Measurements from ENCODE around the gene KCNN4. TPM values are rescaled to one million over a fixed set of nuclear protein-coding genes. Genes with fewer than 3 reads are reported as not detected.
A peak's percentile ranks its signal among the peaks of the same experiment; 100 is the strongest.

KCNN4 gene
- total RNA-seq, 2 experiments from 2014 or later: 28.8 to 31.9 TPM

GRCh38 chr19:43759515-43759914, 21.3 kb downstream of the KCNN4 start:
- Mint-ChIP-seq H3K4me1 (ENCODE audit: low read depth) (peaks cover 45% of the 10 kb centered on the region), H3K36me3 (ENCODE audit: low read depth) (peaks cover 32% of the 10 kb centered on the region), H3K27me3 (ENCODE audit: low read depth) (no peaks in the 10 kb centered on the region), H3K9me3 (ENCODE audit: insufficient read depth) (no peaks in the 10 kb centered on the region), H3K27ac (no peak overlapping the region), H3K4me3 (no peak overlapping the region)
- ChIA-PET POLR2A (interaction anchor here (0.9 kb wide), 1 partner anchor 19 kb away, joined by 3 read pairs; no protein-coding TSS in a partner anchor), CTCF (interaction anchor here (1.5 to 8.3 kb wide), 3 partner anchors 7 to 91 kb away, joined by 4 to 103 read pairs (median 4); no protein-coding TSS in a partner anchor)
- no peak for DNase-seq
- ATAC-seq: no peak

GRCh38 chr19:43755256-43755801, 25.4 kb downstream of the KCNN4 start:
- Mint-ChIP-seq H3K4me3 (peak overlapping the region; percentile 98), H3K27ac (peak overlapping the region; percentile 99), H3K4me1 (ENCODE audit: low read depth) (peaks cover 50% of the 10 kb centered on the region), H3K9me3 (ENCODE audit: insufficient read depth) (no peaks in the 10 kb centered on the region), H3K36me3 (ENCODE audit: low read depth) (peaks cover 47% of the 10 kb centered on the region), H3K27me3 (ENCODE audit: low read depth) (no peaks in the 10 kb centered on the region)
- DNase-seq: peak; percentile 89
- peak; percentile 25 for ATAC-seq
- POLR2A ChIA-PET: interaction anchor here (0.5 to 6.7 kb wide), 7 partner anchors 10 to 222 kb away, joined by 3 to 103 read pairs (median 8); partner anchors contain the start of genes KCNN4 and ZNF575
- CTCF ChIA-PET: interaction anchor here (1.0 to 8.3 kb wide), 5 partner anchors 10 to 159 kb away, joined by 3 to 103 read pairs (median 13); partner anchors contain the start of genes IRGQ and ZNF576

- DNase-seq (peak; percentile 98), ATAC-seq (peak; percentile 89)
- Mint-ChIP-seq H3K4me3 (peak within 1 kb of the TSS; percentile 98), H3K36me3 (ENCODE audit: low read depth) (peaks cover 53% of the 10 kb centered on the region), H3K27ac (peak within 1 kb of the TSS; percentile 99), H3K27me3 (ENCODE audit: low read depth) (no peaks in the 10 kb centered on the region), H3K4me1 (ENCODE audit: low read depth) (peaks cover 50% of the 10 kb centered on the region), H3K9me3 (ENCODE audit: insufficient read depth) (no peaks in the 10 kb centered on the region)
- CTCF ChIA-PET: interaction anchor here (0.7 to 8.3 kb wide), 6 partner anchors 9 to 903 kb away, joined by 3 to 103 read pairs (median 9); partner anchors contain the start of genes IRGQ and ZNF576
- POLR2A ChIA-PET: interaction anchor here (0.5 to 6.7 kb wide), 10 partner anchors 9 to 410 kb away, joined by 3 to 103 read pairs (median 4); partner anchors contain the start of genes KCNN4, ZNF226, ZNF283 and ZNF575
These were observed 26.1 kb downstream of the KCNN4 start, which contains the start of gene SMG9 for GRCh38 chr19:43754503-43755255. TSS of gene SMG9 (minus strand) at chr19:43754962. CDS start at chr19:43750741, 4,221 bp downstream.

DNA sequence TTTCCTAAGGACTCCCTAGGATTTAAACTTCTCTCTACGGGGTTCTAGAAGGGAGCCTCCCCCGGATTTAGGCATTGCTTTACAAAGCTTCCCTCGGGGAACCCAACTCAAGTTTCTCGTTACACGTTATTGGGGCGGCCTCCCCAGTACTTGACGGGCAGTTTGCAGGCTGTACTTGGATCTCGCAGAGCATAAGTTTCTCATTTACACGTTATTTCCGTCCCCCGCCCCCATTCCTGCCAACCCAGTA, 26.6 kb downstream of the KCNN4 start:
- peak overlapping the region; percentile 99 for H3K27ac Mint-ChIP-seq
- ATAC-seq (no peak), DNase-seq (no peak)
- H3K4me3 Mint-ChIP-seq: peak overlapping the region; percentile 98
- peaks cover 46% of the 10 kb centered on the region for H3K4me1 Mint-ChIP-seq (ENCODE audit: low read depth)
- peaks cover 55% of the 10 kb centered on the region for H3K36me3 Mint-ChIP-seq (ENCODE audit: low read depth)
- POLR2A ChIA-PET: interaction anchor here (1.0 to 6.7 kb wide), 9 partner anchors 9 to 411 kb away, joined by 3 to 103 read pairs (median 4); partner anchors contain the start of genes KCNN4, ZNF226 and ZNF283
- H3K27me3 Mint-ChIP-seq (ENCODE audit: low read depth): no peaks in the 10 kb centered on the region
- no peaks in the 10 kb centered on the region for H3K9me3 Mint-ChIP-seq (ENCODE audit: insufficient read depth)
- CTCF ChIA-PET: interaction anchor here (1.0 to 8.3 kb wide), 5 partner anchors 9 to 158 kb away, joined by 3 to 103 read pairs (median 13); partner anchors contain the start of genes IRGQ and ZNF576

GRCh38 chr19:43752287-43752875, 28.4 kb downstream of the KCNN4 start:
- no peak overlapping the region for H3K27ac Mint-ChIP-seq
- CTCF ChIA-PET: interaction anchor here (0.6 to 8.3 kb wide), 7 partner anchors 12 to 1838 kb away, joined by 3 to 103 read pairs (median 3); partner anchors contain the start of gene KCNN4
- no peak for ATAC-seq
- peaks cover 60% of the 10 kb centered on the region for H3K36me3 Mint-ChIP-seq (ENCODE audit: low read depth)
- DNase-seq: no peak
- H3K4me1 Mint-ChIP-seq (ENCODE audit: low read depth): peaks cover 40% of the 10 kb centered on the region
- no peaks in the 10 kb centered on the region for H3K9me3 Mint-ChIP-seq (ENCODE audit: insufficient read depth)
- H3K27me3 Mint-ChIP-seq (ENCODE audit: low read depth): no peaks in the 10 kb centered on the region
- no peak overlapping the region for H3K4me3 Mint-ChIP-seq
- POLR2A ChIA-PET: interaction anchor here (5.3 to 6.7 kb wide), 2 partner anchors 13 to 27 kb away, joined by 52 to 103 read pairs; partner anchors contain the start of gene KCNN4

- H3K4me3 Mint-ChIP-seq: no peak overlapping the region
- CTCF ChIA-PET: interaction anchor here (0.6 to 8.3 kb wide), 6 partner anchors 10 to 1839 kb away, joined by 3 to 103 read pairs (median 6); partner anchors contain the start of gene KCNN4
- H3K27me3 Mint-ChIP-seq (ENCODE audit: low read depth): no peaks in the 10 kb centered on the region
- no peaks in the 10 kb centered on the region for H3K9me3 Mint-ChIP-seq (ENCODE audit: insufficient read depth)
- POLR2A ChIA-PET: interaction anchor here (0.7 to 6.7 kb wide), 5 partner anchors 13 to 82 kb away, joined by 3 to 103 read pairs (median 4); partner anchors contain the start of genes KCNN4 and PLAUR
- peaks cover 35% of the 10 kb centered on the region for H3K4me1 Mint-ChIP-seq (ENCODE audit: low read depth)
- H3K36me3 Mint-ChIP-seq (ENCODE audit: low read depth): peaks cover 61% of the 10 kb centered on the region
- no peak for DNase-seq
- no peak for ATAC-seq
- peak overlapping the region; percentile 63 for H3K27ac Mint-ChIP-seq
These were observed 29.1 kb downstream of the KCNN4 start for GRCh38 chr19:43751466-43752220.

DNA sequence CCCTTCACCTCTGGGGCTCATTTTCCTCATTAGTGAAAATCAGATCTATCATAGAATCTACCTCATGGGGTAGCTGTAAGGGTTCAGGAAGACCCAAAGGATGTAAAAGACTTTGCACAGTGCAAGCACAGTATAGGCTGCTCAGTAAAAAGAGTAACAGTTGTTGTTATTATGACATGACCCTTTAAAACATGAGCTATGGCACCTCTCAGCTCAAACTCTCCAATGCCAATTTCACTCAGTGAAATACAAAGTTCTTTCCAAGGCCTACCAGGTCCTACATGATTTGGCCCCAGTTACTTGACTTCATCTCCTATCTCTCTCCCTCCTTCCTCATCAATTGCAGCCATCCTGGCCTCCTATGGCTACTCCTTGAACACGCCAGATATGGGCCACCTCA, 30.9 kb downstream of the KCNN4 start:
- H3K27me3 Mint-ChIP-seq (ENCODE audit: low read depth): no peaks in the 10 kb centered on the region
- no peak overlapping the region for H3K4me3 Mint-ChIP-seq
- ChIA-PET CTCF (interaction anchor here (1.1 to 1.5 kb wide), 2 partner anchors 16 to 155 kb away, joined by 3 to 12 read pairs; no protein-coding TSS in a partner anchor), POLR2A (no interaction called here)
- DNase-seq (no peak), ATAC-seq (no peak)
- H3K9me3 Mint-ChIP-seq (ENCODE audit: insufficient read depth): no peaks in the 10 kb centered on the region
- peaks cover 28% of the 10 kb centered on the region for H3K4me1 Mint-ChIP-seq (ENCODE audit: low read depth)
- H3K36me3 Mint-ChIP-seq (ENCODE audit: low read depth): peaks cover 60% of the 10 kb centered on the region
- peak overlapping the region; percentile 17 for H3K27ac Mint-ChIP-seq

- H3K4me1 Mint-ChIP-seq (ENCODE audit: low read depth): peaks cover 28% of the 10 kb centered on the region
- H3K27me3 Mint-ChIP-seq (ENCODE audit: low read depth): no peaks in the 10 kb centered on the region
These were observed 31.6 kb downstream of the KCNN4 start for GRCh38 chr19:43749152-43749551.

GRCh38 chr19:43748685-43749084, 32.1 kb downstream of the KCNN4 start:
- no peak for DNase-seq
- peaks cover 24% of the 10 kb centered on the region for H3K4me1 Mint-ChIP-seq (ENCODE audit: low read depth)
- ChIA-PET POLR2A (no interaction called here), CTCF (interaction anchor here (1.6 kb wide), 1 partner anchor 80 kb away, joined by 5 read pairs; the partner anchor contains the start of gene PLAUR)
- peak overlapping the region; percentile 8 for H3K27ac Mint-ChIP-seq
- H3K27me3 Mint-ChIP-seq (ENCODE audit: low read depth): no peaks in the 10 kb centered on the region
- no peaks in the 10 kb centered on the region for H3K9me3 Mint-ChIP-seq (ENCODE audit: insufficient read depth)
- peaks cover 70% of the 10 kb centered on the region for H3K36me3 Mint-ChIP-seq (ENCODE audit: low read depth)
- H3K4me3 Mint-ChIP-seq: no peak overlapping the region
- ATAC-seq: no peak

More at GRCh38 chr19:43749152-43749551, 31.6 kb downstream of the KCNN4 start:
- Mint-ChIP-seq H3K4me3 (no peak overlapping the region), H3K36me3 (ENCODE audit: low read depth) (peaks cover 65% of the 10 kb centered on the region), H3K9me3 (ENCODE audit: insufficient read depth) (no peaks in the 10 kb centered on the region), H3K27ac (peak overlapping the region; percentile 8)
- DNase-seq (no peak), ATAC-seq (no peak)
- CTCF ChIA-PET: interaction anchor here (1.1 to 1.5 kb wide), 2 partner anchors 17 to 155 kb away, joined by 3 to 12 read pairs; no protein-coding TSS in a partner anchor
- POLR2A ChIA-PET: no interaction called here

- H3K27ac Mint-ChIP-seq: peak overlapping the region; percentile 50
- no peak overlapping the region for H3K4me3 Mint-ChIP-seq
- H3K4me1 Mint-ChIP-seq (ENCODE audit: low read depth): peaks cover 22% of the 10 kb centered on the region
- no peaks in the 10 kb centered on the region for H3K27me3 Mint-ChIP-seq (ENCODE audit: low read depth)
- no peak for DNase-seq
- POLR2A ChIA-PET: no interaction called here
- H3K36me3 Mint-ChIP-seq (ENCODE audit: low read depth): peaks cover 71% of the 10 kb centered on the region
- no peaks in the 10 kb centered on the region for H3K9me3 Mint-ChIP-seq (ENCODE audit: insufficient read depth)
- ATAC-seq: no peak
- CTCF ChIA-PET: interaction anchor here (1.6 kb wide), 1 partner anchor 79 kb away, joined by 5 read pairs; the partner anchor contains the start of gene PLAUR
These were observed 32.6 kb downstream of the KCNN4 start for GRCh38 chr19:43748205-43748594.
